ENCODE data around the gene PCDHGA6.

DNA sequence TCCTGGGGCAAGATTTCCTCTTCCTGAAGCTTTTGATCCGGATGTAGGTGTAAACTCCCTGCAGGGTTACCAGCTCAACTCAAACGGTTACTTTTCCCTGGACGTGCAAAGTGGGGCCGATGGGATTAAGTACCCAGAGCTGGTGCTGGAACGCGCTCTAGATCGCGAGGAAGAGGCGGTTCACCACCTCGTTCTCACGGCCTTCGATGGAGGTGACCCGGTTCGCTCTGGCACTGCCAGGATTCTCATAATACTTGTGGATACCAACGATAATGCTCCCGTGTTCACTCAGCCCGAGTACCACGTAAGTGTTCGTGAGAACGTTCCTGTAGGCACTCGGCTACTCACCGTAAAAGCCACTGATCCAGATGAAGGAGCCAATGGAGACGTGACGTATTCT is 18.1 kb upstream of the PCDHGA6 start:
- TF ChIP-seq, protein P1, sequence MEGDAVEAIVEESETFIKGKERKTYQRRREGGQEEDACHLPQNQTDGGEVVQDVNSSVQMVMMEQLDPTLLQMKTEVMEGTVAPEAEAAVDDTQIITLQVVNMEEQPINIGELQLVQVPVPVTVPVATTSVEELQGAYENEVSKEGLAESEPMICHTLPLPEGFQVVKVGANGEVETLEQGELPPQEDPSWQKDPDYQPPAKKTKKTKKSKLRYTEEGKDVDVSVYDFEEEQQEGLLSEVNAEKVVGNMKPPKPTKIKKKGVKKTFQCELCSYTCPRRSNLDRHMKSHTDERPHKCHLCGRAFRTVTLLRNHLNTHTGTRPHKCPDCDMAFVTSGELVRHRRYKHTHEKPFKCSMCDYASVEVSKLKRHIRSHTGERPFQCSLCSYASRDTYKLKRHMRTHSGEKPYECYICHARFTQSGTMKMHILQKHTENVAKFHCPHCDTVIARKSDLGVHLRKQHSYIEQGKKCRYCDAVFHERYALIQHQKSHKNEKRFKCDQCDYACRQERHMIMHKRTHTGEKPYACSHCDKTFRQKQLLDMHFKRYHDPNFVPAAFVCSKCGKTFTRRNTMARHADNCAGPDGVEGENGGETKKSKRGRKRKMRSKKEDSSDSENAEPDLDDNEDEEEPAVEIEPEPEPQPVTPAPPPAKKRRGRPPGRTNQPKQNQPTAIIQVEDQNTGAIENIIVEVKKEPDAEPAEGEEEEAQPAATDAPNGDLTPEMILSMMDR (IDR thresholded peaks at IDR 0.05), result no peak
- no peak for TF ChIP-seq EZH2 (IDR thresholded peaks at IDR 0.05; ENCODE audit: borderline replicate concordance, insufficient read depth, low read depth, low read length, poor library complexity, severe bottlenecking)

Measured in B cell (primary cell).